ENCODE measurements around the gene STRA8.
"Not testable (repeated sequence)": the region's sequence is repeated elsewhere in the genome, so short reads cannot be mapped to it uniquely, and the experiment has no call there.

The STRA8 gene

GRCh38 chr7:135208102-135208793 is 25.4 kb upstream of the STRA8 start:
- CTCF ChIA-PET, result interaction anchor here (1.0 kb wide), 1 partner anchor 776 kb away, joined by 3 read pairs; no protein-coding TSS in a partner anchor
- no peak for DNase-seq (ENCODE audit: extremely low spot score)
- TF ChIP-seq CTBP1 (IDR thresholded peaks at IDR 0.05; ENCODE audit: borderline replicate concordance) (no peak), PKNOX1 (IDR thresholded peaks at IDR 0.05) (peak; percentile 93)
- POLR2A ChIA-PET, result no interaction called here

- CTCF ChIA-PET, result no interaction called here
- no peak for TF ChIP-seq CTBP1 (IDR thresholded peaks at IDR 0.05; ENCODE audit: borderline replicate concordance)
- no peak for TF ChIP-seq FOXM1 (IDR thresholded peaks at IDR 0.05; ENCODE audit: borderline replicate concordance)
- no peak for TF ChIP-seq FOXK2 (IDR thresholded peaks at IDR 0.05)
- no peak for TF ChIP-seq SP1 (IDR thresholded peaks at IDR 0.05)
- no peak for TF ChIP-seq BHLHE40 (IDR thresholded peaks at IDR 0.05; ENCODE audit: borderline replicate concordance)
- no peak for TF ChIP-seq FOXA1 (IDR thresholded peaks at IDR 0.05)
- no peak for TF ChIP-seq TARDBP (IDR thresholded peaks at IDR 0.05)
- no peak for TF ChIP-seq HDGF (IDR thresholded peaks at IDR 0.05; ENCODE audit: borderline replicate concordance)
- no peak for TF ChIP-seq SUZ12 (IDR thresholded peaks at IDR 0.05)
- no peak for TF ChIP-seq ELF4 (IDR thresholded peaks at IDR 0.05)
- no peak for TF ChIP-seq L3MBTL2 (conservative IDR thresholded peaks at IDR 0.05)
- TF ChIP-seq LEF1 (IDR thresholded peaks at IDR 0.05; ENCODE audit: borderline replicate concordance), result no peak
- TF ChIP-seq ZNF384 (IDR thresholded peaks at IDR 0.05), result no peak
- no peak for DNase-seq (ENCODE audit: extremely low spot score)
- POLR2A ChIA-PET, result interaction anchor here (1.0 to 2.7 kb wide), 2 partner anchors 8 to 223 kb away, joined by 4 to 12 read pairs; partner anchors contain the start of gene AGBL3
Measured at GRCh38 chr7:135209225-135209834, 24.3 kb upstream of the STRA8 start.

GRCh38 chr7:135210888-135211178 is 22.8 kb upstream of the STRA8 start:
- ChIA-PET CTCF (interaction anchor here (1.4 kb wide), 1 partner anchor 64 kb away, joined by 3 read pairs; no protein-coding TSS in a partner anchor), POLR2A (interaction anchor here (0.6 to 2.7 kb wide), 8 partner anchors 8 to 778 kb away, joined by 3 to 12 read pairs (median 3); partner anchors contain the start of genes AGBL3 and CYREN)
- DNase-seq (ENCODE audit: extremely low spot score), result no peak
- TF ChIP-seq ELF4 (IDR thresholded peaks at IDR 0.05), result no peak
- TF ChIP-seq HDGF (IDR thresholded peaks at IDR 0.05; ENCODE audit: borderline replicate concordance), result no peak
- TF ChIP-seq LEF1 (IDR thresholded peaks at IDR 0.05; ENCODE audit: borderline replicate concordance), result no peak
- no peak for TF ChIP-seq FOXK2 (IDR thresholded peaks at IDR 0.05)
- no peak for TF ChIP-seq ARNT (IDR thresholded peaks at IDR 0.05)
- TF ChIP-seq SP1 (IDR thresholded peaks at IDR 0.05), result no peak
- no peak for TF ChIP-seq TARDBP (IDR thresholded peaks at IDR 0.05)
- TF ChIP-seq ZNF384 (IDR thresholded peaks at IDR 0.05), result no peak
- no peak for TF ChIP-seq PKNOX1 (IDR thresholded peaks at IDR 0.05)
- TF ChIP-seq FOXA1 (IDR thresholded peaks at IDR 0.05), result no peak
- no peak for TF ChIP-seq CTBP1 (IDR thresholded peaks at IDR 0.05; ENCODE audit: borderline replicate concordance)
- no peak for TF ChIP-seq NFRKB (IDR thresholded peaks at IDR 0.05)

- POLR2A ChIA-PET, result interaction anchor here (0.6 to 2.7 kb wide), 7 partner anchors 9 to 779 kb away, joined by 3 to 12 read pairs (median 3); partner anchors contain the start of genes AGBL3 and CYREN
- TF ChIP-seq FOXA1 (IDR thresholded peaks at IDR 0.05) (no peak), TARDBP (IDR thresholded peaks at IDR 0.05) (no peak), SUZ12 (IDR thresholded peaks at IDR 0.05) (no peak), CTBP1 (IDR thresholded peaks at IDR 0.05; ENCODE audit: borderline replicate concordance) (no peak), HDGF (IDR thresholded peaks at IDR 0.05; ENCODE audit: borderline replicate concordance) (no peak), FOXM1 (IDR thresholded peaks at IDR 0.05; ENCODE audit: borderline replicate concordance) (no peak), PKNOX1 (IDR thresholded peaks at IDR 0.05) (no peak), NFRKB (IDR thresholded peaks at IDR 0.05) (no peak), BHLHE40 (IDR thresholded peaks at IDR 0.05; ENCODE audit: borderline replicate concordance) (no peak), FOXK2 (IDR thresholded peaks at IDR 0.05) (no peak), SP1 (IDR thresholded peaks at IDR 0.05) (no peak), L3MBTL2 (conservative IDR thresholded peaks at IDR 0.05) (no peak), ELF4 (IDR thresholded peaks at IDR 0.05) (no peak), ARNT (IDR thresholded peaks at IDR 0.05) (no peak)
- CTCF ChIA-PET, result interaction anchor here (0.6 to 1.4 kb wide), 2 partner anchors 63 to 144 kb away, joined by 3 read pairs; no protein-coding TSS in a partner anchor
- peak; percentile 100 for DNase-seq (ENCODE audit: extremely low spot score)
Measured at GRCh38 chr7:135211179-135211945, 22.3 kb upstream of the STRA8 start, which contains the start of gene WDR91. TSS of gene WDR91 (minus strand) at chr7:135211526. CDS start at chr7:135211502, 24 bp downstream.

- CTCF ChIA-PET, result interaction anchor here (0.6 to 1.4 kb wide), 2 partner anchors 63 to 144 kb away, joined by 3 read pairs; no protein-coding TSS in a partner anchor
- TF ChIP-seq TARDBP (IDR thresholded peaks at IDR 0.05) (0 out of 2 replicates have a peak, but pooled peaks have one; percentile 51), L3MBTL2 (conservative IDR thresholded peaks at IDR 0.05) (peak; percentile 55; the same call in 1 of the 2 replicates), ZNF384 (IDR thresholded peaks at IDR 0.05) (peak; percentile 72; the same call in 1 of the 2 replicates)
- DNase-seq (ENCODE audit: extremely low spot score), result not testable (repeated sequence)
- POLR2A ChIA-PET, result interaction anchor here (1.4 to 2.7 kb wide), 4 partner anchors 41 to 780 kb away, joined by 3 to 12 read pairs (median 6); partner anchors contain the start of genes AGBL3 and CYREN
Measured at GRCh38 chr7:135211946-135212685, 21.5 kb upstream of the STRA8 start.

Measured in HEK293T (cell line).